Measurements from ENCODE around the gene SPATC1L. TPM values are rescaled to one million over a fixed set of nuclear protein-coding genes. Genes with fewer than 3 reads are reported as not detected.

The SPATC1L gene
- polyA plus RNA-seq, 1 donor from 2014 or later, result 20.6 TPM

DNA sequence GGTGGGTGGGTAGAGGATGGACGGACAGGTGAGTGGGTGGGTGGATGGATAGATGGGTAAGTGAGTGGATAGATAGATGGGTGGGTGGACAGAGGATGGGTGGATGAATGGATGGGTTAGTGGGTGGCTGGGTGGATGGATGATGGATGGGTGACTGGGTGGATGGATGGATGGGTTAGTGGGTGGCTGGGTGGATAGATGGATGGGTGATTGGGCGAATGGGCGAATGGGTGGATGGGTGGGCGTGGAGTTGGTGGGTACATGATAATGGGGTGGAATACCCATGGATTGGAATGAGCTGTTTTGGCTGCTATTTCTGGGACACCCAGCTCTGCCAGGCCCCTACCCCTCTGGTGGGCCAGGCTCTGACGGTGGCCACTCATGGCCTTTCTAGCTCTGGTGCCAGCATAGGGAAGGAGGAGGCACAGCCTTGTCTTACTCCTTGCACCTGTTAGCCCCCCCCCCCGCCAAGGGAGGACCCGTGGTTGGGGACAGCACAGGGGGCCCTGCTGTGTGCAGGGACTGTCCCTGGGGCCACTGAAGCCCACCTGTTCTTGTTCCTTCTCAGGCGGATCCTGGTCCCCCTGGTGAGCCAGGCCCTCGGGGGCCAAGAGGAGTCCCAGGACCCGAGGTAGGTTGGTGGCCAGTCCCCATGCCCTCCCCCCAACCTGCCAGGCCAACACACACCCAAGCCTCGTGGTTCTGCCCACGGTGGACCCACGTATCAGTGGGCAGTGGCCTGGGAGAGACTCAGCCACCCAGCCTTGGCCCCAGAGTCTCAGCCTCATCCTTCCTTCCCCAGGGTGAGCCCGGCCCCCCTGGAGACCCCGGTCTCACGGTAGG is 60.0 kb downstream of the SPATC1L start:
- H3K9me3 ChIP-seq (ENCODE audit: low read length), result no peaks in the 10 kb centered on the region
- no peaks in the 10 kb centered on the region for H3K36me3 ChIP-seq (ENCODE audit: insufficient read depth, low read length)
- H3K79me2 ChIP-seq (replicated peaks; ENCODE audit: insufficient read depth, low read length), result no peaks in the 10 kb centered on the region
- TF ChIP-seq MXI1 (conservative IDR thresholded peaks at IDR 0.05; ENCODE audit: poor library complexity, severe bottlenecking), result no peak
- no peak for TF ChIP-seq RAD21 (conservative IDR thresholded peaks at IDR 0.05)
- no peak for TF ChIP-seq SMC3 (conservative IDR thresholded peaks at IDR 0.05; ENCODE audit: poor library complexity)
- no peak for TF ChIP-seq EZH2 (IDR thresholded peaks at IDR 0.05; ENCODE audit: borderline replicate concordance, insufficient read depth, low read length, poor library complexity, severe bottlenecking)
- TF ChIP-seq, protein P1, sequence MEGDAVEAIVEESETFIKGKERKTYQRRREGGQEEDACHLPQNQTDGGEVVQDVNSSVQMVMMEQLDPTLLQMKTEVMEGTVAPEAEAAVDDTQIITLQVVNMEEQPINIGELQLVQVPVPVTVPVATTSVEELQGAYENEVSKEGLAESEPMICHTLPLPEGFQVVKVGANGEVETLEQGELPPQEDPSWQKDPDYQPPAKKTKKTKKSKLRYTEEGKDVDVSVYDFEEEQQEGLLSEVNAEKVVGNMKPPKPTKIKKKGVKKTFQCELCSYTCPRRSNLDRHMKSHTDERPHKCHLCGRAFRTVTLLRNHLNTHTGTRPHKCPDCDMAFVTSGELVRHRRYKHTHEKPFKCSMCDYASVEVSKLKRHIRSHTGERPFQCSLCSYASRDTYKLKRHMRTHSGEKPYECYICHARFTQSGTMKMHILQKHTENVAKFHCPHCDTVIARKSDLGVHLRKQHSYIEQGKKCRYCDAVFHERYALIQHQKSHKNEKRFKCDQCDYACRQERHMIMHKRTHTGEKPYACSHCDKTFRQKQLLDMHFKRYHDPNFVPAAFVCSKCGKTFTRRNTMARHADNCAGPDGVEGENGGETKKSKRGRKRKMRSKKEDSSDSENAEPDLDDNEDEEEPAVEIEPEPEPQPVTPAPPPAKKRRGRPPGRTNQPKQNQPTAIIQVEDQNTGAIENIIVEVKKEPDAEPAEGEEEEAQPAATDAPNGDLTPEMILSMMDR (IDR thresholded peaks at IDR 0.05; ENCODE audit: poor library complexity, severe bottlenecking), result no peak
- TF ChIP-seq, protein P2, sequence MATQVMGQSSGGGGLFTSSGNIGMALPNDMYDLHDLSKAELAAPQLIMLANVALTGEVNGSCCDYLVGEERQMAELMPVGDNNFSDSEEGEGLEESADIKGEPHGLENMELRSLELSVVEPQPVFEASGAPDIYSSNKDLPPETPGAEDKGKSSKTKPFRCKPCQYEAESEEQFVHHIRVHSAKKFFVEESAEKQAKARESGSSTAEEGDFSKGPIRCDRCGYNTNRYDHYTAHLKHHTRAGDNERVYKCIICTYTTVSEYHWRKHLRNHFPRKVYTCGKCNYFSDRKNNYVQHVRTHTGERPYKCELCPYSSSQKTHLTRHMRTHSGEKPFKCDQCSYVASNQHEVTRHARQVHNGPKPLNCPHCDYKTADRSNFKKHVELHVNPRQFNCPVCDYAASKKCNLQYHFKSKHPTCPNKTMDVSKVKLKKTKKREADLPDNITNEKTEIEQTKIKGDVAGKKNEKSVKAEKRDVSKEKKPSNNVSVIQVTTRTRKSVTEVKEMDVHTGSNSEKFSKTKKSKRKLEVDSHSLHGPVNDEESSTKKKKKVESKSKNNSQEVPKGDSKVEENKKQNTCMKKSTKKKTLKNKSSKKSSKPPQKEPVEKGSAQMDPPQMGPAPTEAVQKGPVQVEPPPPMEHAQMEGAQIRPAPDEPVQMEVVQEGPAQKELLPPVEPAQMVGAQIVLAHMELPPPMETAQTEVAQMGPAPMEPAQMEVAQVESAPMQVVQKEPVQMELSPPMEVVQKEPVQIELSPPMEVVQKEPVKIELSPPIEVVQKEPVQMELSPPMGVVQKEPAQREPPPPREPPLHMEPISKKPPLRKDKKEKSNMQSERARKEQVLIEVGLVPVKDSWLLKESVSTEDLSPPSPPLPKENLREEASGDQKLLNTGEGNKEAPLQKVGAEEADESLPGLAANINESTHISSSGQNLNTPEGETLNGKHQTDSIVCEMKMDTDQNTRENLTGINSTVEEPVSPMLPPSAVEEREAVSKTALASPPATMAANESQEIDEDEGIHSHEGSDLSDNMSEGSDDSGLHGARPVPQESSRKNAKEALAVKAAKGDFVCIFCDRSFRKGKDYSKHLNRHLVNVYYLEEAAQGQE (IDR thresholded peaks at IDR 0.05; ENCODE audit: borderline replicate concordance), result no peak
- TF ChIP-seq TAF1 (IDR thresholded peaks at IDR 0.05; ENCODE audit: low read depth), result no peak
- TF ChIP-seq POLR2AphosphoS5 (IDR thresholded peaks at IDR 0.05), result no peak
- TF ChIP-seq EP300 (conservative IDR thresholded peaks at IDR 0.05; ENCODE audit: poor library complexity, severe bottlenecking), result no peak
- H3K27me3 ChIP-seq (ENCODE audit: insufficient read depth, low read depth, low read length), result no peaks in the 10 kb centered on the region
- H3K4me2 ChIP-seq (ENCODE audit: low read length), result no peak overlapping the region
- no peak overlapping the region for H3K4me3 ChIP-seq (ENCODE audit: low read length)
- no peak overlapping the region for H3K9ac ChIP-seq (ENCODE audit: low read length)
- no peaks in the 10 kb centered on the region for H3K9me2 ChIP-seq (ENCODE audit: insufficient read depth, low read length)
- H3F3A ChIP-seq (ENCODE audit: insufficient read depth, low read length, poor library complexity, severe bottlenecking), result no peaks in the 10 kb centered on the region
- no peak overlapping the region for H2AFZ ChIP-seq (ENCODE audit: low read depth, low read length)
- H3K27ac ChIP-seq (ENCODE audit: low read length), result no peak overlapping the region
- no peaks in the 10 kb centered on the region for H4K20me1 ChIP-seq (ENCODE audit: insufficient read depth)

DNA sequence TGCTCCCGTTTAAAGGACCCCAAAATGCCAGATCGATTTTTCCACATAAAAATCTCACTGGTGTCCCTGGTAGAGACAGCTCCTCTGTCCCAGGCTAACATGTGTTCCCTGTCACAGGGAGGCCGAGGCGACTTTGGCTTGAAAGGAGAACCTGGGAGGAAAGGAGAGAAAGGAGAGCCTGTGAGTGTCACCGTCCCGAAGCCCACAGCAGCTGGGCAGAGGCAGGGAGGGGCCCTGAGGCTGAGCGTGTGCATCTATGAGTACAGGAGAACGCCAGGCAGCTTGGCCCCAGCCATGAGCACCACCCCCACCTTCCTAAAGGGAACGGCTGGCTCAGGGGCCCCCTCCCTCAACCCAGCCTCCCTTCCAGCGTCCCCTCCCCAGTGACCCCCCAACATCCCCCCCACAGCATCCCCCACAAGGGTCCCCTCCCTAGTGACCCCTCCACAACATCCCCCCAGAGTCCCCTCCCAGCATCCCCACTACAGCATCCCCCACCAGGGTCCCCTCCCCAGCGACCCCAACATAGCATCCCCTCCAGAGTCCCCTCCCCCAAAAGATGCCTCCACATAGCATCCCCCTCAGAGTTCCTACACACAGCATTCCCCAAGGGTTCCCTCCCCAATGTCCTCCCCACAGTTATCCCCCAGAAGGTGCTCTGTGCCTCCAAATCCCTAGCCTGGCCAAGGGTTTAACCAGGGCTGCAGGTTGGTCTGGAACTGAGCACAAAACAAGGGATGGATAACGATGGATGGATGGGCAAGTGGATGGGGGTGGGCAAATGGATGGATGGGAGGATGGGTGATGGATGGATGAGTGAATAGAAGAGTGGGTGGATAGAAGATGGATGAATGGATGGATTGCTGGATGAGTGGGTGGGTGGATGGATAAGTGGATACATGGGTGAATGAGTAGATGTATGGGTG is 61.2 kb downstream of the SPATC1L start:
- Histone ChIP-seq H3K27ac (ENCODE audit: low read length) (no peak overlapping the region), H2AFZ (ENCODE audit: low read depth, low read length) (no peak overlapping the region), H3K27me3 (ENCODE audit: insufficient read depth, low read depth, low read length) (no peaks in the 10 kb centered on the region), H4K20me1 (ENCODE audit: insufficient read depth) (no peaks in the 10 kb centered on the region), H3K4me2 (ENCODE audit: low read length) (no peak overlapping the region), H3K36me3 (ENCODE audit: insufficient read depth, low read length) (no peaks in the 10 kb centered on the region), H3K79me2 (replicated peaks; ENCODE audit: insufficient read depth, low read length) (no peaks in the 10 kb centered on the region), H3K9me3 (ENCODE audit: low read length) (no peaks in the 10 kb centered on the region), H3K4me3 (ENCODE audit: low read length) (no peak overlapping the region), H3K9ac (ENCODE audit: low read length) (no peak overlapping the region), H3K9me2 (ENCODE audit: insufficient read depth, low read length) (no peaks in the 10 kb centered on the region), H3F3A (ENCODE audit: insufficient read depth, low read length, poor library complexity, severe bottlenecking) (no peaks in the 10 kb centered on the region)
- no peak for TF ChIP-seq RAD21 (conservative IDR thresholded peaks at IDR 0.05)
- TF ChIP-seq, protein P1 (IDR thresholded peaks at IDR 0.05; ENCODE audit: poor library complexity, severe bottlenecking), result no peak
- TF ChIP-seq, protein P2 (IDR thresholded peaks at IDR 0.05; ENCODE audit: borderline replicate concordance), result no peak
- TF ChIP-seq EZH2 (IDR thresholded peaks at IDR 0.05; ENCODE audit: borderline replicate concordance, insufficient read depth, low read length, poor library complexity, severe bottlenecking), result no peak
- no peak for TF ChIP-seq SMC3 (conservative IDR thresholded peaks at IDR 0.05; ENCODE audit: poor library complexity)
- no peak for TF ChIP-seq EP300 (conservative IDR thresholded peaks at IDR 0.05; ENCODE audit: poor library complexity, severe bottlenecking)
- no peak for TF ChIP-seq TAF1 (IDR thresholded peaks at IDR 0.05; ENCODE audit: low read depth)
- TF ChIP-seq POLR2AphosphoS5 (IDR thresholded peaks at IDR 0.05), result no peak
- no peak for TF ChIP-seq MXI1 (conservative IDR thresholded peaks at IDR 0.05; ENCODE audit: poor library complexity, severe bottlenecking)
